ENCODE data around the gene UNK. TPM values are rescaled to one million over a fixed set of nuclear protein-coding genes. Genes with fewer than 3 reads are reported as not detected.

Gene UNK
- total and polyA plus RNA-seq, 2 of the 13 experiments (the other 11 are each of a cell fraction or from before 2014, with no cell fraction given) = 31.6 to 33.0 TPM

- TF ChIP-seq KIAA2018 (CRISPR knock-in tag; IDR thresholded peaks at IDR 0.05; ENCODE audit: borderline replicate concordance) (no peak), KDM1A (CRISPR knock-in tag; IDR thresholded peaks at IDR 0.05) (0 out of 2 replicates have a peak, but pooled peaks have one; percentile 53), ZNF512B (CRISPR knock-in tag; IDR thresholded peaks at IDR 0.05; ENCODE audit: borderline replicate concordance) (no peak), ZC3H4 (CRISPR knock-in tag; IDR thresholded peaks at IDR 0.05; ENCODE audit: borderline replicate concordance) (no peak), ZNF343 (CRISPR knock-in tag; IDR thresholded peaks at IDR 0.05) (no peak), ATF7 (IDR thresholded peaks at IDR 0.05) (no peak), ATF7 (CRISPR knock-in tag; IDR thresholded peaks at IDR 0.05) (no peak; the same call in 1 of the 2 replicates), NKX3-1 (CRISPR knock-in tag; IDR thresholded peaks at IDR 0.05) (no peak), JUN (CRISPR knock-in tag; IDR thresholded peaks at IDR 0.05) (no peak), ZNF740 (CRISPR knock-in tag; IDR thresholded peaks at IDR 0.05) (no peak), ZNF724P (CRISPR knock-in tag; IDR thresholded peaks at IDR 0.05; ENCODE audit: borderline replicate concordance) (no peak), HOXA7 (CRISPR knock-in tag; IDR thresholded peaks at IDR 0.05) (no peak), ZBTB4 (CRISPR knock-in tag; IDR thresholded peaks at IDR 0.05; ENCODE audit: borderline replicate concordance) (no peak), RXRA (CRISPR knock-in tag; IDR thresholded peaks at IDR 0.05) (peak; percentile 48; the same call in 1 of the 2 replicates)
Measured at GRCh38 chr17:75848523-75849278, 64.1 kb downstream of the UNK start (continued).

Measured in HepG2 (cell line).